ENCODE measurements around the gene PLCL1.
"Not testable (repeated sequence)": the region's sequence is repeated elsewhere in the genome, so short reads cannot be mapped to it uniquely, and the experiment has no call there.

Gene PLCL1

GRCh38 chr2:198000417-198000816 is 196.0 kb downstream of the PLCL1 start:
- DNase-seq (ENCODE audit: low read depth in 3 of 3), result no peak

- DNase-seq (ENCODE audit: low read depth in 3 of 3), result no peak
Measured at GRCh38 chr2:198004173-198004572, 199.8 kb downstream of the PLCL1 start.

- peak in 1 of 3 donors; percentile 10 for DNase-seq (ENCODE audit: low read depth in 3 of 3)
Measured at GRCh38 chr2:198004921-198005829, 200.8 kb downstream of the PLCL1 start.

- DNase-seq (ENCODE audit: low read depth in 3 of 3), result no peak
Measured at GRCh38 chr2:198006733-198007132, 202.3 kb downstream of the PLCL1 start.

- DNase-seq (ENCODE audit: low read depth in 3 of 3), result no peak
Measured at GRCh38 chr2:198008230-198008629, 203.8 kb downstream of the PLCL1 start.

GRCh38 chr2:198012025-198012424 is 207.6 kb downstream of the PLCL1 start:
- no peak for DNase-seq (ENCODE audit: low read depth in 3 of 3)

GRCh38 chr2:198016243-198016642 is 211.8 kb downstream of the PLCL1 start:
- no peak for DNase-seq (ENCODE audit: low read depth in 3 of 3)

- DNase-seq (ENCODE audit: low read depth in 3 of 3), result no peak
Measured at GRCh38 chr2:198017068-198017467, 212.7 kb downstream of the PLCL1 start.

- no peak for DNase-seq (ENCODE audit: low read depth in 3 of 3)
Measured at GRCh38 chr2:198028955-198029354, 224.6 kb downstream of the PLCL1 start.

GRCh38 chr2:198029576-198029975 is 225.2 kb downstream of the PLCL1 start:
- DNase-seq (ENCODE audit: low read depth in 3 of 3), result not testable (repeated sequence)

- no peak for DNase-seq (ENCODE audit: low read depth in 3 of 3)
Measured at GRCh38 chr2:198033626-198034025, 229.2 kb downstream of the PLCL1 start.

- no peak for DNase-seq (ENCODE audit: low read depth in 3 of 3)
Measured at GRCh38 chr2:198036029-198036879, 231.9 kb downstream of the PLCL1 start.

- DNase-seq (ENCODE audit: low read depth in 3 of 3), result no peak
Measured at GRCh38 chr2:198040835-198041234, 236.4 kb downstream of the PLCL1 start.

GRCh38 chr2:198042189-198042588 is 237.8 kb downstream of the PLCL1 start:
- DNase-seq (ENCODE audit: low read depth in 3 of 3), result no peak

GRCh38 chr2:198044777-198045176 is 240.4 kb downstream of the PLCL1 start:
- DNase-seq (ENCODE audit: low read depth in 3 of 3), result no peak

- no peak for DNase-seq (ENCODE audit: low read depth in 3 of 3)
Measured at GRCh38 chr2:198045227-198045626, 240.8 kb downstream of the PLCL1 start.

GRCh38 chr2:198052741-198053140 is 248.3 kb downstream of the PLCL1 start:
- no peak for DNase-seq (ENCODE audit: low read depth in 3 of 3)

GRCh38 chr2:198053148-198053547 is 248.8 kb downstream of the PLCL1 start:
- no peak for DNase-seq (ENCODE audit: low read depth in 3 of 3)

- no peak for DNase-seq (ENCODE audit: low read depth in 3 of 3)
Measured at GRCh38 chr2:198053776-198054175, 249.4 kb downstream of the PLCL1 start.

- DNase-seq (ENCODE audit: low read depth in 3 of 3), result peak; percentile 11 to 24 (median 12)
Measured at GRCh38 chr2:198054299-198054698, 249.9 kb downstream of the PLCL1 start.

- DNase-seq (ENCODE audit: low read depth in 3 of 3), result no peak
Measured at GRCh38 chr2:198055716-198056115, 251.3 kb downstream of the PLCL1 start.

GRCh38 chr2:198056836-198057235 is 252.4 kb downstream of the PLCL1 start:
- no peak for DNase-seq (ENCODE audit: low read depth in 3 of 3)

- no peak for DNase-seq (ENCODE audit: low read depth in 3 of 3)
Measured at GRCh38 chr2:198059800-198060199, 255.4 kb downstream of the PLCL1 start.

All from stimulated activated CD4-positive, alpha-beta T cell treated with anti-CD3 and anti-CD28 coated beads, TNF-alpha, amount 100 ng/mL, for 48 hours (primary cell).